Stimulated activated CD8-positive, alpha-beta memory T cell treated with anti-CD3 and anti-CD28 coated beads, Interleukin-12 subunit alpha, Interleukin-12 subunit beta, amount 100 ng/mL, for 24 hours (primary cell): Measurements from ENCODE around the gene IGSF9B.
A peak's percentile ranks its signal among the peaks of the same experiment; 100 is the strongest.
"Not testable (repeated sequence)": the region's sequence is repeated elsewhere in the genome, so short reads cannot be mapped to it uniquely, and the experiment has no call there.

Experiments used
- DNase-seq: peaks from one replicate; pipeline ENCODE4 v3.0.0-alpha.2; 2020; ENCODE audit errors: extremely low read depth

IGSF9B gene, protein sequence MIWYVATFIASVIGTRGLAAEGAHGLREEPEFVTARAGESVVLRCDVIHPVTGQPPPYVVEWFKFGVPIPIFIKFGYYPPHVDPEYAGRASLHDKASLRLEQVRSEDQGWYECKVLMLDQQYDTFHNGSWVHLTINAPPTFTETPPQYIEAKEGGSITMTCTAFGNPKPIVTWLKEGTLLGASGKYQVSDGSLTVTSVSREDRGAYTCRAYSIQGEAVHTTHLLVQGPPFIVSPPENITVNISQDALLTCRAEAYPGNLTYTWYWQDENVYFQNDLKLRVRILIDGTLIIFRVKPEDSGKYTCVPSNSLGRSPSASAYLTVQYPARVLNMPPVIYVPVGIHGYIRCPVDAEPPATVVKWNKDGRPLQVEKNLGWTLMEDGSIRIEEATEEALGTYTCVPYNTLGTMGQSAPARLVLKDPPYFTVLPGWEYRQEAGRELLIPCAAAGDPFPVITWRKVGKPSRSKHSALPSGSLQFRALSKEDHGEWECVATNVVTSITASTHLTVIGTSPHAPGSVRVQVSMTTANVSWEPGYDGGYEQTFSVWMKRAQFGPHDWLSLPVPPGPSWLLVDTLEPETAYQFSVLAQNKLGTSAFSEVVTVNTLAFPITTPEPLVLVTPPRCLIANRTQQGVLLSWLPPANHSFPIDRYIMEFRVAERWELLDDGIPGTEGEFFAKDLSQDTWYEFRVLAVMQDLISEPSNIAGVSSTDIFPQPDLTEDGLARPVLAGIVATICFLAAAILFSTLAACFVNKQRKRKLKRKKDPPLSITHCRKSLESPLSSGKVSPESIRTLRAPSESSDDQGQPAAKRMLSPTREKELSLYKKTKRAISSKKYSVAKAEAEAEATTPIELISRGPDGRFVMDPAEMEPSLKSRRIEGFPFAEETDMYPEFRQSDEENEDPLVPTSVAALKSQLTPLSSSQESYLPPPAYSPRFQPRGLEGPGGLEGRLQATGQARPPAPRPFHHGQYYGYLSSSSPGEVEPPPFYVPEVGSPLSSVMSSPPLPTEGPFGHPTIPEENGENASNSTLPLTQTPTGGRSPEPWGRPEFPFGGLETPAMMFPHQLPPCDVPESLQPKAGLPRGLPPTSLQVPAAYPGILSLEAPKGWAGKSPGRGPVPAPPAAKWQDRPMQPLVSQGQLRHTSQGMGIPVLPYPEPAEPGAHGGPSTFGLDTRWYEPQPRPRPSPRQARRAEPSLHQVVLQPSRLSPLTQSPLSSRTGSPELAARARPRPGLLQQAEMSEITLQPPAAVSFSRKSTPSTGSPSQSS (N-terminal part only)

DNA sequence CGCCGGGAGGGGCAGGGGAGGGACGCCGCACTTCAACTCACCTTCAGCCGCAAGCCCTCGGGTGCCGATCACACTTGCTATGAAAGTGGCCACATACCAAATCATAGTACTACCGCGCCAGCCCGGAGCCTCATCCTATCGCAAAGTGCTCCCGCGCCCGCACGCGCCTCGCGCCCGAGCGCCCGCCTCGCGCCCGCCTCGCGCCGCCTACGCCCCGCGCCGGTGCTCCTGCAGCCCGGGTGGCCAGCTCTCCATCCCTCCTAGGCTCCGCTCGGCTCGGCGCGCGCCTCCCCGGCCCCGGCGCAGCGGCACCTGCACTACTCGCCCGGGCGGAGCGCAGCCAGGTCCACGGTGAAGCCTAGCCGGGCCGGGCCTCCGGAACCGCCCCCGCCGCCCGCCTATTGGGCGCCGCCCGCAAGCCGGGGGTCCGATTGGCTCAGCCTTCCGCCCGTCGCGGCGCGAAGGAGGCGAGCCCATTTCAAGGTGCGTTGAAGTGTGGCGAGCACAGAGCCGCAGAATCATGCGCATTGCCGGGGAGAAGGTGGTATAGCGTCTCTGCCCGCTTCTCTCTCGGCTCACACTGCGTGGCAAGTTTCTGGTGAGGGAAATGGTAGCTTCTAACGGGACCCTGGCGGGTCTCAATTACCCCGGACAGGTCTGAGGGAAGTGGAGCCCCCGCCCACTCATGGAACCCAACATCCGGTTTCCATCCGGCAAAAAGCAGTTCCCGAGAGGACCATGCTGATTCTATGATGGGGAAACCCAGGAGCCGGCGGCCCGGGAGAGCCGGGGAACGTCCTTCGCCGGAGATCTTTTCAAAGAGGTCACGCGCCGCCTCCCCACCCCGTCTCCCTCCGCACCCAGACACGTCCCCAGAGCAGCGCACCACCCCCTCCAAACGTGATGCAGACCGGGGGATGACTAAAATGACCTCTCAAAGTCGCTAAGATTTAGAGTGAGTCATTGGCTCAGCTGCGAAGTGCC, at the start of gene IGSF9B:
TSS of gene IGSF9B (minus strand) at position 319 of the 984 bp plus-strand sequence. CDS start at position 105, 214 bp downstream.
- DNase-seq: peak; percentile 81

DNA sequence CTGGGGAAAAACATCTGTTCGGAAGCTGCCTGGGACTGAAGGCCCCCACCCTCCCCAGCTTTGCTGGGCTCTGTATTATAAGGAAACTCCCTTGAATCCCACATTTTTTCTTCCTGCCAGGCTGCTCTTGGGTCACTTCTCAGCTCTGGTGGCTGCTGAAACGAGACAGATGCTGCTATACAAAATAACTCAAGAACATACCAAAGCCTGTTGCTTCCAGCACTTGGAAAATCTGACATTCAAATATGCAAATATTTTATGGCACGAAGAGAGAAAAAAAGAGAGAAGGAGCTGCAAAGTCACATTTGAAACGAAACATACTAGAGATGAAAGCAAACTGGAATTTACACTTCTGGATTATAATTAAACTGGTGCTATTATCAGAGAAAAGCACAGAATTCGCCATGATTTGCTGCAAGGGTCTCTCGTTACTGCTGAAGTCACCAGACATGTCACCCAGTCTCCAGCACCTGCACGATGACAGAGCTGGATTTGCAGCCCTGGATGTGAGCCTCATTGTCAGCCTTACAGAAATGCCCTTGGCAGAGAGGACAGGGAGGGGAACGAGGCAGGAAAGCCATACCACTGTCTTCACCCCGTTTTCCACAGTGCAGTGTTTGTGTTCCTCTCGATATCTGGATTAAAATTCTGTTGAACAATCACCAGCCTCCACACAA, 47.9 kb upstream of the IGSF9B start:
- DNase-seq: no peak

DNA sequence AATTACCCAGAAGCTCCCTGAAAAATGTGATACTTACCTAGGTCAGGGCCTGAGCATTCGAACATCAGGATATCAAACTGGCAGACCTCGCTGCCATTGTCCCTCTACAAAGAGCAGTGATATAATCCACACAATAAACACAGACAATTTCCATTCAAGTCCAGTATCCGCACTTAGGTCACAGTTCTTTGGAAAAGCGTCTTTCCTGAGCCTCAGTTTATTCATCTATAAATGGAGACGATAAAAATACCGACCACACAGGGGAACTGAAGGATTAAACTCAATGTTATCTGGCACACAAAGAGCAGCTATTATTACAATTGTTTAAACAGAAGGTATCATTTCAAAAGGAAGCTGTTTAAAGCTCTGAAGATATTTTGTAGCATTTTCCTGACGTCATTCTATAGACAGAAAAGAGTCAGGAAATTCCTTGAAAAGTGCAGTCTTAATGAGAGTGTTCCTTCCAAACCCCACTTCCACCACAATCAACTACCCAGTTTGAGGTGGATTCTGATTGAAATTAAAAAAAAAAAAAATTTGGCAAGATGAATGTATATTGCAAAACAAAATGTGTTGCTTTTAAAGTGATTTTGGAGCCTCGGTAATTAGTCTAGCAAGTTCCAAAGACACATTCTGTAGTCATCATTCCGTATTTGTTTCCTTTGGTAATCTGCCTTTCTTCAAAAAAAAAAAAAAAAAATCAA, 47.2 kb upstream of the IGSF9B start:
- DNase-seq: no peak

DNA sequence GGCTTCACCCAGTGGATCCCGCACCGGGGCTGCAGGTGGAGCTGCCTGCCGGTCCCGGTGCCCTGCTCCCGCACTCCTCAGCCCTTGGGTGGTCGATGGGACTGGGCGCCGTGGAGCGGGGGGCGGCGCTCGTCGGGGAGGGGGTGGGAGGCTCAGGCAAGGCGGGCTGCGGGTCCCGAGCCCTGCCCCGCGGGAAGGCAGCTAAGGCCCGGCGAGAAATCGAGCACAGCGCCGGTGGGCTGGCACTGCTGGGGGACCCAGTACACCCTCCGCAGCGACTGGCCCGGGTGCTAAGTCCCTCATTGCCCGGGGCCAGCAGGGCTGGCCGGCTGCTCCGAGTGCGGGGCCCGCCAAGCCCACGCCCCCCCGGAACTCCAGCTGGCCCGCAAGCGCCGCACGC, 46.1 kb upstream of the IGSF9B start:
- not testable (repeated sequence) for DNase-seq

DNA sequence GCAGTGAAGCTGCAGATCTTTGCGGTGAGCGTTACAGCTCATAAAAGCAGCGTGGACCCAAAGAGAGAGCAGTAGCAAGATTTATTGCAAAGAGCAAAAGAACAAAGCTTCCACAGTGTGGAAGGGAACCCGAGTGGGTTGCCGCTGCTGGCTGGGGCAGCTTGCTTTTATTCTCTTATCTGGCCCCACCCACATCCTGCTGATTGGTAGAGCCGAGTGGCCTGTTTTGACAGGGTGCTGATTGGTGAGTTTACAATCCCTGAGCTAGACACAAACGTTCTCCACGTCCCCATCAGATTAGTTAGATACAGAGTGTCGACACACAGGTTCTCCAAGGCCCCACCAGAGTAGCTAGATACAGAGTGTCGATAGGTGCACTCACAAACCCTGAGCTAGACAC, 45.6 kb upstream of the IGSF9B start:
- DNase-seq: not testable (repeated sequence)

DNA sequence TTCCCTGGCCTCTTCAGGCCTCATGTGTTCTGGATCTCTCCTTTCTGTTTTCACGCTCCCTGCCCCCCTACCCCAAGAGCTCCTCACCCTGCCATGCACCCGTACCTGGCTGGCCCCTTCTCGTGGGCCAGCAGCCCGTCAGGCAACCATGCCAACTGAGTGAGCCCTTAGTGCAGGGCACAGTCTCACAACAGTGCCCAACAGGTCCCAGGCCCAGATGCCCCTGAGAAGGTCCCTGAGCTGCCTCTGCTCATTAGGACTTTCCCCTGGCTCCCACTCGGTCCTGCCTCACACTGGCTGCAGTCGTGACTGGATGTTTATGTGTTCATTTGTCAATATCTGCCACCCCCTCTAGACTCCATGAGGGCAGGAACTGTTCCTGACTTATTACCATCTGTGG, 44.8 kb upstream of the IGSF9B start:
- no peak for DNase-seq

DNA sequence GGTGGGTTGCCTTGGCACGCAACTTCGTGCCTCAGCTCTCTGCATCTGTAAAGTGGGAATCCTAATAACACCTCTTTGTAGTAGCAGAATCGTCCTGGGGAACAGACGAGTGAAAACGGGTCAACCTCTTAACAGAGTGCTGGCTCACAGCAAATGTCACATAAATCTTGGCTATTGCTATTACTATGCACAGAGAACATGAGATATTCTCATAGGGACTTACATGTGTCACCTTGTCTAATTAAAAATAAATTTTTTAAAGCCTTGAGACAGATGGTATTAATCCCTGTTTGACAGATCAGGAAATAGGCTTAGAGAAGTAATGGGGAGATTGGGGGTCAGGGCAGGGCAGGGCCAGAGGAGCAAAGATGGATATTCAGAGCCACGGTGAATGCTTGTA, 44.3 kb upstream of the IGSF9B start:
- no peak for DNase-seq

DNA sequence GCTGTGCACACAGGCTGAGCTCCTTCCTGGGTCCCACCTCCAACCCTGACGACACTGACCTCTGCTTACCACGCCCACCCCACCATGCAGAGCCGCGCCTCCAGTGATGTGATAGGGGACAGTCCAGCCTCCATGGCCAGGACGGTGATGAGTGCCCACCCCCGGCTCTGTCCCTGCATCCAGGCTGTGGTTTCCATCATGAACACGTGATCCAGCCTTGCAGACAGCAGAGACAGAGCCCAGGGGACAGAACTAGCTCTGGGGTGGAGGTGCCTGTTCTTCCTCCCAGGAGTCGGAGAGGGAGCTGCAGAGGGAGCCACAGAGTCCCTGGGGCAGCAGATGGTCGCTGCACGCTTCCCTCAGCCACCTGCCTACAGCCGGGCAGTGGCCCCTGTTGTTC, 42.6 kb upstream of the IGSF9B start:
- no peak for DNase-seq

DNA sequence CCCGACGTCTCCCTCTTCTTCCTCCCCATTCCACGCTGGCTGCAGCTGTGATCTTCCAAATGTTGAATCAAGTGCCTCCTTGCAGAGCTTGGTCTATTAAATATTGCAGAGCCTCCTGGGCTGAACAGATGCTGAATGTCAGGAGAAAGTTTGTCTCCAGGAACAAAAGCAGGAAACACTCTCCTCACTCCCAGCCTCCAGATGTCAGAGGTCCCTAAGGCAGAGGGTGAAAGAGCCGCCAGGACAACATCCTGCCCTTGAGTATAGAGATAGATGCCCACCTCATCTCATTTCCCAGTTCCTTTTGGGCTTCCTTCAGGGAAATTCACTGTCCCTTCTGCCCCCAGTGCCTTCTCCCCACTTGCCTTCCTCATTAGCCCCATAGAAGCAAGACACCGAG, 40.8 kb upstream of the IGSF9B start:
- no peak for DNase-seq

DNA sequence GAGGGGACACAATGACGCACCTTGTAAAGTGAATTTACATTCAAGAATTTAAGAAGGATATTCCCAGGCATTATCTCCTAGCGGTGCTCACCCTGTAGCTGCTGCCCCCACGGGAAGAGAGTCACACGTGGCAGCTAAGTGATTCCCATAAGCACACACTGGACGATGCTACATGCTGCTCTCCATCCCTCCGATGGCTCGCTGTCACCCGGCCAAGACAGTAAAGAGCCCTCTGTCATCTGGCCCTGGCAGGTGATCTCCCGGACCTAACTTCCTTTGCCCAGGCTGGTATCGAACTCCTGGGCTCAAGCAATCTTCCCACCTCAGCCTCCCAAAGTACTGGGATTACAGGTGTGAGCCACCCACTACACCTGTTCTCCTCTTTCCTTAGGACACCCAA, 39.9 kb upstream of the IGSF9B start:
- DNase-seq: no peak

DNA sequence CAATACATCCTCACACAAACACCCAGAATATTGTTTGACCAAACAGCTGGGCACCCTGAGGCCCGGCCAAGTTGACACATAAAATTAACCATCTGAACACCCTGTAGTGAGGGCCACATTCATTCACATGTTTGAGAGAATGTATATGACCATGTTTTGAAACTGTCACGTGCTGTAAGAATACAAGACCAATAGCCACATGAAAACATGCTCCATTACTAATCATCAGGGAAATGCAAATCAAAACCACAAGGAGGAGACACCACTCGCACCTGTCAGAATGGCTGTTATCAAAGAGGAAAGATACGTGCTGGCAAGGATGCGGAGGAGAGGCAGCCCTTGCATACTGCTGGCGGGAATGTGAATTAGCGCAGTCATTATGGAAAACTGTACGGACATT, 38.3 kb upstream of the IGSF9B start:
- no peak for DNase-seq

DNA sequence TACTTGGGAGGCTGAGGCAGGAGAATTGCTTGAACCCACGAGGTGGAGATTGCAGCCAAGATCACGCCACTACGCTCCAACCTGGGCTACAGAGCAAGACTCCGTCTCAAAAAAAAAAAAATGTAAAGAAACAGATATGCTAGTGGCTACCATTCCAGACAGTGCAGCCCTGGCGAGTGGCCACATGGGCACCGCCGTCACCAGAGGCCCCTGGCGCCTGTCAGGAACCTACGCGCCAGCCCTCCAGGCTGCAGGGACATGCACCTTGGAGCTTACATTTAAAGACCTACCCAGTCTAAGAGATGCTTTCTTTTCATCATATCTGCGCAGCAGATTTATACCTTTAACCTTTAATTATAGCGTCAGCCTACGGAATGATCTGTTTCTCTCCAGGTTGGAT, 37.2 kb upstream of the IGSF9B start:
- DNase-seq: no peak

DNA sequence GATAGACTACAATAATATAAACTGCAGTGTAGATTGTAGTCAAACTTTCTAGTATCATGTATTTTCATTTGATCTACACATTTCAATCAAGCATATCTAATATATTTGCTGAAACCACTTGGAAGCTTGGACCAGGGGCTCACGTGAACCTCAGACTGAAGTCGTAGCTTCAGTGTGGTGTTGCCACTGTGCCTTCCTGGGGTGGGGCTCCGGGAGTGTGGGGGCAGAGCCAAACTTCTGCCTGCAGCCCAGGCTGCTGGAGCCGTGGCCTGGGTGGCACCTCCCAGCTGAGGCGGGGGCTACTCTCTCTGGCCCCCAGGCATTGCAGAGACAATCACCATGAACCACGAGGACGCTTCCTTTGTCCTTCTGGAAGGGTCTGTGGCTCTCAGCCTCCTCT, 36.3 kb upstream of the IGSF9B start:
- no peak for DNase-seq

DNA sequence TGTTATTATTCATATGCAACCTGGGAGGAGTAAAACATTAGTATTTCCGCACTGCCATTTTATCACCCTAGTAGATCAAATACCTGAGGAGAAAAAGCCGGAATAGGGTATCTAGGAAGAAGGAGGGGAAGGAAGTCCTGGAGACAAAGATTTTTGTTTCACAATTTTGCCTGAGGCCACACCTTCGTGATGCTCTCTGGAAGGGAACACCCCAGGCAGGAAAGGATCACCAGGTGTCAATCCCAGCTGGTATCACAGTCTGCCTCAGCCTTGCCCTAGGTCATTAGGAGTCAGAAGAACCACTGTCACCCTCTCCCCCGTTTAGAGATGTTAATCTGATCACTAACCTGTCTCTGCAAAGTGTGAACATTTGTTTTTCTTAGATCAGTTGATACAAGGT, 35.4 kb upstream of the IGSF9B start:
- DNase-seq: no peak

DNA sequence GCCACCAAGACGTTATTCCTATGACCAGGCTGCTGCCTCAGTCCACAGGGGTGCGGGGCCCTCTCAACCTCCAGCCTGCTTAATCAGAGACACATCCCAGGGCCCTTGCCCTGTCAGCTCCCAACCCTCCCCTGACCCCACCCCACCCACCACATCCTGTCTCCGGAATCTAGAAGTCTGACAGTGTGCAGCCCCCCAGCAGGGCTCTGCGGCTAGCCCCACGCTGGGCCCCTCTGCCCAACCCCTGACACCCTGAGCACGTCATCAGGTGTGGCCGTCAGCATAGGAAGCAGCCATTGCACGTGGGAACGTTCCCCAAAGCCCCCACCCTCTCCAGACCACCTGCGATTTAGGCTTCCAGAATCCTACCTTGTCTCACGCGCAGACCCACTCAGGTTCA, 34.3 kb upstream of the IGSF9B start:
- DNase-seq: no peak

DNA sequence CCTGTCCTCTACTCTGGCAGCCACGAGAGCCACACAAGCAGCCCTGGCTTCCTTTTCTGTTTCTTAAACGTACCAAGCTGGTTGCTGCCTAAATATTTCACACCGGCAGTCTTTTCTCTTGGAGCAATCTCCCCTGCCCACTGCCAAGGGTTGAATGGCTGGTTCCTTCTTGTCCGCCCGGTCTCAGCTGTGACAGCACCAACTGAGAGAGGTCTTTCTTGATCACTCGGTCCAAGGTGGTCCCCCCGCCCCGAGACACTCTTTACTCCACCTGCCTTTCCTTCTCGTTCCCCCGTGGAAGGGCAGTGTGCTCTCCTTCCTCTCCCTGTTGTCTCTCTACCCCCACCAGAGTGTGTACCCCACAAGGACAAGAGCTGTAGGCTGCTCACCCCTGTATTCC, 33.7 kb upstream of the IGSF9B start:
- no peak for DNase-seq

DNA sequence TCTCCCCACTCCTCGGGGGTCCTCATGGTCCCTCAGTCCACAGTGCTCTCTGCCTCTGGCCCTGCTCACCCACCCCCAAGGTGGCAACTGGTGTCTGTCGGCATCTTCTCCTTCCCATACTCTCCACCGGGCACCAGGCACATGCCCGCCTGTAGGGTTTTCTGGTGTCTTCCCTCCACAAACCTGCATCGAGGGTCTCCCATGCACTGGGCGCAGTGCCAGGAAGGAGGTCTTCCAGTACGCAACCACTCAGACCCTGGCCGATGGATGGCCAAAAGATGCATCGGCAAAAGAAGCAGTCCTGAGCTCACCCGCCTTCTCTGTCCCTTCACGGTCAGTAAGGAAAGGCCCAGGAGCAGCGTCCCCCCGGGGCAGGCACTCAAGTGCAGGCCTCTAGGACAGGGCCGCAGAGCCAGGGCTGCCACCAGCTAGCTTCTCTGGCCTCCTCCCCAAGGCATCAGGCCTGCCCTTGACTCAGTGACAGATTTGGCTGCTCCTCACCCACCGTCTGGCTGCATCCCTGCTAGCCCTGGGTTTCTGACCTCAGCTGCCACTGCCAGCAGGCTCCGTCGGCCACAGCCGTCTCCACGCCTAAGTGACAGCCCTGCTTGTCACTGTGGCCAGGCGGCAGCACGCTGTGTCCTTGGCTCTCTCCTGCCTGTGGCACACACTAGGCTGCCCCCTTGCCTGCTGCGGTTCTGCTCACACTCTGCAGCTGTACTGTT, 32.1 kb upstream of the IGSF9B start:
- DNase-seq: no peak

DNA sequence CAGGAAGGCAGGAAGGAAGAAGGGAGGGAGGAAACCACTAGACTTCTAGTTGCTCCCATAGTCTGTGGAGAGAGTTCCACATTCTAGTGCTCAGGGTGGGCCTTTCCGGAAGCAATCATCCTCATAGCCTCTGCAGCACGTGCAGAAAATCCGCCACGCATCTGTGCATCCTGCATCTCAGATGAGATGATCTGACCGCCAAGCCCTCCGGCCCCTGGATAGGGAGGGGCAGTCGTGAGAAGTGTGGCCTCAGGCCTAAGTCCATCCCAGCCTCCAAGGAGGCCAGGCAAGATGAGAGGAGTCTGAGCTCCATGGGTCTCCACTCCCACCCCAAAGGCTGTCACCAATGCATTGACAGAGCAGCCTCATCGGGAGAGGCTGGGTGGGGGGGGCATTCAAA, 30.4 kb upstream of the IGSF9B start:
- no peak for DNase-seq
